Measurements from ENCODE around the gene ATF7IP.

ATF7IP gene

DNA sequence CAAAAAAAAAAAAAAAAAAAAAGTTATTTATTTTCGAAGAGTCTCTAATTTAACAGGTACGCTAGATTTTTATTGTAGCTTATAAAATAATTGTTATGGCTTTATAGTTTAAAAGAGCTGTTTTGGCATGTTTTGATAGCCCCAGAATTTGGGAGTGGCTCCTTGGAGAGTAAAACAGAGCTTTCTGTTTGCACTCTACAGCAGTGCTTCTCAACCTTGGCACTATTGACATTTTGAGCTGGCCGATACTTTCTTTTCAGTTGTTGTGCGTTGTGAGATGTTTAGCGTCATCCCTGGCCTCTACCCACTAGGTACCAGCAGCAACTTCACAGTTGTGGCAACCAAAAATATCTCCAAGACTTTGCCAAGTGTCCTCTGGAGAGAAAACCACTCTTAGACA, 171.6 kb downstream of the ATF7IP start:
- no peaks in the 10 kb centered on the region for H3K36me3 ChIP-seq (ENCODE audit: low read depth)
- H3K4me1 ChIP-seq (ENCODE audit: insufficient read depth, poor library complexity, severe bottlenecking), result no peaks in the 10 kb centered on the region
- no peak overlapping the region for H3K4me3 ChIP-seq (ENCODE audit: severe bottlenecking)
- H3K27me3 ChIP-seq (ENCODE audit: insufficient read depth, poor library complexity, severe bottlenecking), result no peaks in the 10 kb centered on the region
- ATAC-seq (ENCODE audit: low read depth), result no peak
- no peaks in the 10 kb centered on the region for H3K9me3 ChIP-seq (ENCODE audit: severe bottlenecking)
- H3K27ac ChIP-seq (ENCODE audit: poor library complexity, severe bottlenecking), result no peak overlapping the region
- TF ChIP-seq, protein P1, sequence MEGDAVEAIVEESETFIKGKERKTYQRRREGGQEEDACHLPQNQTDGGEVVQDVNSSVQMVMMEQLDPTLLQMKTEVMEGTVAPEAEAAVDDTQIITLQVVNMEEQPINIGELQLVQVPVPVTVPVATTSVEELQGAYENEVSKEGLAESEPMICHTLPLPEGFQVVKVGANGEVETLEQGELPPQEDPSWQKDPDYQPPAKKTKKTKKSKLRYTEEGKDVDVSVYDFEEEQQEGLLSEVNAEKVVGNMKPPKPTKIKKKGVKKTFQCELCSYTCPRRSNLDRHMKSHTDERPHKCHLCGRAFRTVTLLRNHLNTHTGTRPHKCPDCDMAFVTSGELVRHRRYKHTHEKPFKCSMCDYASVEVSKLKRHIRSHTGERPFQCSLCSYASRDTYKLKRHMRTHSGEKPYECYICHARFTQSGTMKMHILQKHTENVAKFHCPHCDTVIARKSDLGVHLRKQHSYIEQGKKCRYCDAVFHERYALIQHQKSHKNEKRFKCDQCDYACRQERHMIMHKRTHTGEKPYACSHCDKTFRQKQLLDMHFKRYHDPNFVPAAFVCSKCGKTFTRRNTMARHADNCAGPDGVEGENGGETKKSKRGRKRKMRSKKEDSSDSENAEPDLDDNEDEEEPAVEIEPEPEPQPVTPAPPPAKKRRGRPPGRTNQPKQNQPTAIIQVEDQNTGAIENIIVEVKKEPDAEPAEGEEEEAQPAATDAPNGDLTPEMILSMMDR (IDR thresholded peaks at IDR 0.05; ENCODE audit: poor library complexity, severe bottlenecking), result no peak
- DNase-seq (ENCODE audit: low spot score), result no peak

DNA sequence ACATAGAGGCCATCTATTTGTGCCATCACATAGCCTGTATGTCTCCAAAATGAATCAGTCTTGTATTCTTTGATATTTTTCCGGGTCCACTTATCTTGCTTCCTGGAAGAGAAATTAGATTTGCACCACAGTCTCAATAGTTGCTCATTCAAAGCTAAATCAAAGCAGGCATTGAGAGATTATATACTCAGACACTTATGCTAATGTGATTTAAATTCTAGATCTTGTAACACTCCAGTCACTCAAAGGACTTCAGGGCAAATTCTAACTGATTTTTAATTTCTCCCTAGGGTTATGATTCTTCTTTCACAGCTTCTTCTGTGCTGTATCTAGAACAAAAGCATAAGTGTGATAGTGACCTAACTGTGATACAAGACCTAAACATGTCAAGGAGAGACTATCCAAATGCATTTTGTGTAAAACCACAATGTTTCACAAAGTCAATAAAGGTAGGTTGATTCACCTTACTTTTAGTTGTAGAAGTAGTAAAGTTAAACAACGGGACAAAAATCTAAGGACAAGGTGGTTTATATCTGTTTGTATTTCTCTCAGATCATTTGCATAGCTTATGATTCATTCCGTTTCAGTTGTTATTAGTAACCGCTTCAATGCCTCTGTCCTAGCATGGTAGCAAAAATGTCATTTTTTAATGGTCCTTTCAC, 175.4 kb downstream of the ATF7IP start:
- Histone ChIP-seq H3K4me1 (ENCODE audit: insufficient read depth, poor library complexity, severe bottlenecking) (no peaks in the 10 kb centered on the region), H3K27me3 (ENCODE audit: insufficient read depth, poor library complexity, severe bottlenecking) (no peaks in the 10 kb centered on the region), H3K36me3 (ENCODE audit: low read depth) (no peaks in the 10 kb centered on the region), H3K27ac (ENCODE audit: poor library complexity, severe bottlenecking) (no peak overlapping the region), H3K4me3 (ENCODE audit: severe bottlenecking) (no peak overlapping the region), H3K9me3 (ENCODE audit: severe bottlenecking) (no peaks in the 10 kb centered on the region)
- ATAC-seq (ENCODE audit: low read depth) (no peak), DNase-seq (ENCODE audit: low spot score) (no peak)
- TF ChIP-seq, protein P1 (IDR thresholded peaks at IDR 0.05; ENCODE audit: poor library complexity, severe bottlenecking), result no peak

DNA sequence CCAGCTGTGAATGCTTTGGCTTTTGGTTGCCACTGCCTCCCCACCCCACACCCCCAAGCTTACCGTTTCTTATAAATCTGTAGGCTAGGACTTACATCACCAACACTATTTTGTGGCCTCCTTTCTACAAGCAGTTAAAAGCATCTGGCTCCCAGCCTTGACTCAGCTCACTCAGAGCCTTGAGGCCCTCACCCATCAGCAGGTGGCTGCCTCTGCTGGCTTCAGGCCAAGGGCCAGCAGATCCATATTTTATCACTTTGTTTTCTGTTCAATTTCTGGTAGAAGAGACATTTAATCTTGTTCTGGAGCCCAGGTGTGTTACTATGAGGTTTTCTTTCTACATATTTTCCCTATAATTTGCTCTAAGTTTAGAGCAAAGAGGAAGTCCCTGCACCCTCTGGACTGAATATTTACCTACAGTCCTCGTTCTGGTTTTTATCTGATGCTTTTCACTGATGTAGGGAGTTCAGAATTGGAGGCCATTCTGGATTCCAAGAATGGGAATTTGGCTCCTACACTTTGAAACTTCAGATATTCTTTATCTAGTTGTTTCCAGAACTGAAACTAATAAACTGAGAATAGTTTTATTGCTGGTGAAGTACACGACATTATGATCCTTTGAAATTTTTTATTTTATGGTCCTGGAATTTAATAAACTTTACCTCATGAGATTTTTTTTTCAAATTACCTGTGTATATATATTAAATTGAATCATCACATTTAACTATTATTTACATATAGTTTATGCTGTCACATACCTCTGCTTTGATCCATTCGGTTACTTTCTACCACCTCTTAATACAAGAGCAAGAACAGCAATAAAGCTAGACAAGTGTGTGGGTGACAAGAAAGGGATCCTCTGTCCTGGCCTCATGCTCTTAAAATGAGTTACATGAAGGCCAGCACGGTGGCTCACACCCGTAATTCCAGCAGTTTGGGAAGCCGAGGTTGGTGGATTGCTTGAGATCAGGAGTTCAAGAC, 180.0 kb downstream of the ATF7IP start:
- Histone ChIP-seq H3K27me3 (ENCODE audit: insufficient read depth, poor library complexity, severe bottlenecking) (no peaks in the 10 kb centered on the region), H3K4me3 (ENCODE audit: severe bottlenecking) (no peak overlapping the region), H3K4me1 (ENCODE audit: insufficient read depth, poor library complexity, severe bottlenecking) (no peaks in the 10 kb centered on the region), H3K27ac (ENCODE audit: poor library complexity, severe bottlenecking) (no peak overlapping the region), H3K36me3 (ENCODE audit: low read depth) (no peaks in the 10 kb centered on the region), H3K9me3 (ENCODE audit: severe bottlenecking) (no peaks in the 10 kb centered on the region)
- no peak for ATAC-seq (ENCODE audit: low read depth)
- TF ChIP-seq, protein P1 (IDR thresholded peaks at IDR 0.05; ENCODE audit: poor library complexity, severe bottlenecking), result no peak
- DNase-seq (ENCODE audit: low spot score), result no peak

DNA sequence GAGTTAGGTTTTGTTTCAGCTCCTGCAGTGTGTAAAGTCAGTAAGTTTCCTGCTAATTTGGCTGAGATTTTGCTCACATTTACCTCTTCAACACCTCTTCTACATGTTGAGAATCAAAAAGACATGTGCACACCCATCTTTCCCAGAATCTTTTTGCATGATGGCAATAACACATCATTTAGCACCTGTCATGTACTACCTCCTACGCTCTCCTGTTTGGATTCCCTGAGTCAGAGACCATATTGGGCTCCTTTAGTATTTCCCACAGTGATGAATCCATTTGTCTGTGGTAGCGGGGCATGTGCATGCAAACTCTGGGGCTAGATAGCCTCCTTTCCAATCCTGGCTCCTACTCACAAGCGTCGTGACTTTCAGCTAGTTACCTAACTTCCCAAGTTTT, 182.1 kb downstream of the ATF7IP start:
- ATAC-seq (ENCODE audit: low read depth) (no peak), DNase-seq (ENCODE audit: low spot score) (no peak)
- H3K27ac ChIP-seq (ENCODE audit: poor library complexity, severe bottlenecking), result no peak overlapping the region
- H3K27me3 ChIP-seq (ENCODE audit: insufficient read depth, poor library complexity, severe bottlenecking), result no peaks in the 10 kb centered on the region
- TF ChIP-seq, protein P1 (IDR thresholded peaks at IDR 0.05; ENCODE audit: poor library complexity, severe bottlenecking), result no peak
- no peaks in the 10 kb centered on the region for H3K4me1 ChIP-seq (ENCODE audit: insufficient read depth, poor library complexity, severe bottlenecking)
- no peaks in the 10 kb centered on the region for H3K36me3 ChIP-seq (ENCODE audit: low read depth)
- no peaks in the 10 kb centered on the region for H3K9me3 ChIP-seq (ENCODE audit: severe bottlenecking)
- no peak overlapping the region for H3K4me3 ChIP-seq (ENCODE audit: severe bottlenecking)
